NCI-H510A treated with DMSO at 0.1 percent for 48 hours (cell line): ENCODE measurements around the gene ANKRD23.
"Not testable (repeated sequence)": the region's sequence is repeated elsewhere in the genome, so short reads cannot be mapped to it uniquely, and the experiment has no call there.

Experiments
- DNase-seq: peaks from one replicate; lab custom pipeline; 2025; lab: John Stamatoyannopoulos, UW

Gene ANKRD23

DNA sequence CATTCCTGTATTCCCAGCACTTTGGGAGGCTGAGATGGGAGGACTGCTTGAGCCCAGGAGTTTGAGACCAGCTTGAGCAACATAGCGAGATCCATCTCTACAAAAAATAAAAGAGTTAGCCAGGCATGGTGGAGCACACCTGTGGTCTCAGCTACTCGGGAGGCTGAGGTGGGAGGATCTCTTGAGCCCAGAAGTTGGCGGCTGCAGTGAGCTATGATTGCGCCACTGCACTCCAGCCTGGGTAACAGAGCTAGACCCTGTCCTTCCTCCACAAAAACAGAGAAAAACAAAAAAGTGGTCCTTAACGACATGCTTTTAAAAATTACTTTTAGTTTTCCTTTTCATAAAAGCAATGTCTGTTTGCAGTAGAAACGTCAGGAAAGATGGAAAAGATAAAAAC lies 47.3 kb downstream of the ANKRD23 start:
- not testable (repeated sequence) for DNase-seq

DNA sequence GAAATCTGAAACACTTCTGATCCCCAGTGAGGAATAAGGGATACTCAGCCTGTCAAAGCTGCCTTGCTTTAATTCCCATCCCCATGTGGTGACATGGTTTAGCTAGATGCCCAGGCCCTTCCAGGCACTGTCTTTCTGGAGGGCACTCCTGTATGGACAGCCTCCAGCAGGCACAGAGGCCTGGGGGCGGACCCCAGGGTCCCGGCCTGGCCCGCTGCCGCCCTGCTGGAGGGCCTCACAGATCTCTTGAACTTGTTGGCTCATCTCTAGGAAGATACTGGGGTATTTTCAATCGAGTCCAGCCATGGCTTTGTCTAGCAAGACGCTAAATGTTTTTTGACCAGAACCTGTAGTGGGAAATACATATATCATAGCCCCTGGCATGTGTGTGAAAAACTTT lies 48.7 kb downstream of the ANKRD23 start:
- no peak for DNase-seq

DNA sequence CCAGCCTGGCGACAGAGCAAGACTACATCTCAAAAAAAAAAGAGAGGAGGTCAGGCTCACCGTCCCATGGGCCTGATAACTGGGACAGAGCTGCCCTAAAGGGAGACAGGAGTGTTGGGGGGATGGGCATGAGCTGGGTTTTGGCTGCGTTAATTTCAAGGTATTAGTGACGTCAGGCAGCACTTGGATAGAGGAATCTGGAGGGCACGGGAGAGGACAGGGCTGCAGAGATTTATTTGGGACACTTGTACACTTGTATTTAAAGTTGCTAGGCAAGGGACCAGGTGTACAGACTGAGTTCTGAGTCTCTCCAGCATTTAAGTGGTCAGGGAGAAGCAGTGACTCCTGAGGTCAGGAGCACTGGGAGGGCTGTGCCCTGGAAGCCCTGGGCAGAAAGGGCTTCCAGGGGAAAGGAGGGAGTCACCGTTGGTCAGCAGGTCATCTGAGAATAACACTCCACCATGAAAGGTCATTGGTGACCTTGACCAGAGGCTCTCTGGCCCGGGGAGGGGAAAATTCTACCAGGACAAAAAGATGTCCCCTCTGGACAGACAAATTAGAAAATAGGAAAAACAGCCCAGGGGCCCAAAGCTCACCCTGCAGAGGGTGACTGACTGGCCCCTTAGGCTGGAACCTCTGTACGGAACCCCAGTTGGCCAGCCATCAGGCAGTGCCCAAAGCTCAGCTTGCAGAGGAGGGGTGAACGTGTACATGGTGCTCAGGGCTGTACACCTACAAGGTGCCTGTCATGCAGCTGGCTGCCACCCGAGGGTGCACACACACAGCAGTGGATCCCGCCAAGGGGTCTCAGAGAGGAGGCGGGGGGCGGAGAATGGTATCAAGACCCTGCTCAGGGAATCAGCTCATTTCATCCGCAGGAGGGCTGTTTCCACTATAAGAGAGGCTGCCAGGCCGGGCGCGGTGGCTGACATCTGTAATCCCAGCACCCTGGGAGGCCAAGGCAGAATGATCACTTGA lies 50.8 kb downstream of the ANKRD23 start:
- no peak for DNase-seq

DNA sequence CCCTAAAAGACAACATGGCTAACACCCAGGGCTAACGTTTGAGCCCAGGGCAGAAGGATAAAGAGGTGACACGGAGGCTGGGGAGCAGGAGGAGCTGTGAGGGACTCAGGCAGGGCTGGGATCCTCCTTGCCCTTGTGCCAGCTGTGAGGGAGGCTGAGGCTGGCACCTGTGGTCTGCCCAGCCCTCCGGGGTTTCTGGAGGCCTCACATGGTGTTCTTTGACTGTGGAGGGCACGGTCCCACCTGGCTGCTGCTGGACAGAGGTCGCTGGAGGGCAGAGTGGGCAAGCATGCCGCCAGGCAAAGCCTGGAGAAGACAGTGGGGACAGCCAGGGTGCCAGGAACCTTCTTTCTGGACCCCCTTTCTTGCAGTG lies 54.6 kb downstream of the ANKRD23 start:
- no peak for DNase-seq

DNA sequence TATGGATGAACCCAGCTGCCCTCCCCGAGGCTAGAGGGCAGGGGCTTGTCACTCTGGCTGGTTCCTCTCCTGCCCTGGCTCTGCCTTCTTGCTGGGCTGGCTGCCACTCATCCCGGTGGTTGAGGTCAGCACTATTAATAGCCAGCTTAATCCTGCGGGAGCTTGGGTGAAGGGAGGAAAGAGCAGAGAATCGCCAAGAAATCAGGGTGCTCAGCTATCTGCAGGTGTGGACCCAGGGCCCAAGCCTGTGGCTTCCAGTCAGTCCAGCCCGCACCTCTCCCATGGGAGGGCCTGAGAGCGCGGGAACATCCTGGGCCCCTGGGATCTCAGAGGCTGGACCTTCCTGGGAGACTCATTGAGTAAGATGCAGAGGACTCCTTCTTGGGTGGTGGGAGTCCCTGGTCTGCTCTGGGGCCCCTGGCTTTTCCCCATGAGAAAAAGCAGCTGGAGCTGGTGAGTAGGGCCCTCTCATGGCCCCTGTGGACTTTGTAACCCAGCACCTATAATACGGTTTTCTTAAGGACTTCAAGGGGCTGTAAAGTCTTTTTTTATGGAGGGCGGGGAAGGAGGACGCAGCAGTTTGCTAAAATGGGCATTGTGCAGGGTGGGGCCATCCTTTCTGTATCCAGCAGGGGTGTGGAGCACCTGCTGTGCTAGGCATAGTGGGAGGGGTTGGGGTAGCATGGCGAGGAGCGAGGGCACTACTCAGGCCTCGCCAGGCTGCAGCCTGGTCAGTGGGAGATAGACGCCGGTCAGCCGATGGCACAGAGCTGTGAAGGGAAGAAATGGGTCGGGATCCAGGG lies 55.2 kb downstream of the ANKRD23 start:
- no peak for DNase-seq
